ENCODE results near the gene RPS26.
"Not testable (repeated sequence)": the region's sequence is repeated elsewhere in the genome, so short reads cannot be mapped to it uniquely, and the experiment has no call there.

RPS26 gene

GRCh38 chr12:56041552-56042429 is at the start of gene RPS26:
Gene RPS26 (plus strand): TSS chr12:56041918. CDS start chr12:56042167, 249 bp downstream.
- DNase-seq = peak; percentile 98 to 99

- no peak for DNase-seq
Observed at GRCh38 chr12:55993230-55993853, 48.4 kb upstream of the RPS26 start.

- DNase-seq = no peak
Observed at GRCh38 chr12:55995366-55995765, 46.4 kb upstream of the RPS26 start.

- peak; percentile 29 to 44 for DNase-seq
Observed at GRCh38 chr12:55996201-55996714, 45.5 kb upstream of the RPS26 start.

GRCh38 chr12:55996715-55997534 is 44.8 kb upstream of the RPS26 start, which contains the start of gene SUOX:
Gene SUOX (plus strand): TSS chr12:55997276. CDS start chr12:56002222, 4,946 bp downstream.
- peak; percentile 79 to 81 for DNase-seq

- DNase-seq = no peak
Observed at GRCh38 chr12:55997535-55997859, 44.2 kb upstream of the RPS26 start.

GRCh38 chr12:55999522-55999921 is 42.2 kb upstream of the RPS26 start:
- not testable (repeated sequence) for DNase-seq

- not testable (repeated sequence) for DNase-seq
Observed at GRCh38 chr12:55999999-56000540, 41.6 kb upstream of the RPS26 start.

GRCh38 chr12:56001487-56002100 is 40.1 kb upstream of the RPS26 start:
- DNase-seq = no peak

- not testable (repeated sequence) for DNase-seq
Observed at GRCh38 chr12:56003376-56003775, 38.3 kb upstream of the RPS26 start.

GRCh38 chr12:56004211-56004610 is 37.5 kb upstream of the RPS26 start:
- no peak for DNase-seq

- DNase-seq = peak; percentile 59 to 66
Observed at GRCh38 chr12:56007564-56008559, 33.9 kb upstream of the RPS26 start.

GRCh38 chr12:56010111-56010570 is 31.6 kb upstream of the RPS26 start:
- DNase-seq = no peak

GRCh38 chr12:56011509-56012090 is 30.1 kb upstream of the RPS26 start:
- DNase-seq = no peak

- no peak for DNase-seq
Observed at GRCh38 chr12:56013482-56013881, 28.2 kb upstream of the RPS26 start.

- DNase-seq = no peak
Observed at GRCh38 chr12:56014205-56014604, 27.5 kb upstream of the RPS26 start.

- no peak for DNase-seq
Observed at GRCh38 chr12:56017181-56017580, 24.5 kb upstream of the RPS26 start.

- no peak for DNase-seq
Observed at GRCh38 chr12:56018356-56018755, 23.4 kb upstream of the RPS26 start.

GRCh38 chr12:56020423-56021184 is 21.1 kb upstream of the RPS26 start, which contains the start of gene IKZF4:
Gene IKZF4 (plus strand): TSS chr12:56021043. CDS start chr12:56021494, 451 bp downstream.
- no peak for DNase-seq

All from NCI-H1930 (cell line).